CD4-positive, alpha-beta T cell (primary cell): Measurements from ENCODE around the gene DRG1. TPM values are rescaled to one million over a fixed set of nuclear protein-coding genes. Genes with fewer than 3 reads are reported as not detected.
"Not testable (repeated sequence)": the region's sequence is repeated elsewhere in the genome, so short reads cannot be mapped to it uniquely, and the experiment has no call there.

Experiments
- ATAC-seq: fragments of 200-7000 bp; cut with Tn5 transposase; one replicate; pipeline ENCODE4 v1.10.0; 2022; ENCODE audit warnings: mild to moderate bottlenecking; ENCODE audit not compliant: poor library complexity
- CTCF ChIA-PET: fragments of 350-600 bp; sonication (Branson Sonifier 250); formaldehyde crosslinking; loops from one replicate; lab custom pipeline; 2021; ENCODE audit warnings: antibody characterized with exemption, inconsistent platforms; lab: Charles Lee
- POLR2A ChIA-PET: fragments of 350-600 bp; sonication (Branson Sonifier 250); formaldehyde crosslinking; loops from one replicate; lab custom pipeline; 2021; ENCODE audit warnings: antibody characterized with exemption, inconsistent platforms; lab: Charles Lee
- DNase-seq, 14 experiments: peaks; one replicate each; pipeline ENCODE4 v3.0.0-alpha.2; 2013 to 2020; ENCODE audit warnings: mixed read lengths in 2 of 14
- H3K27ac ChIP-seq, 2 donors: one replicate each; pipeline versions ENCODE4 v1.5.1 to v1.7.0; 2013; ENCODE audit warnings: low read length in 2 of 2, low read depth in 1 of 2, mild to moderate bottlenecking in 1 of 2
- H3K27me3 ChIP-seq, 2 experiments: 1 replicate in 1 of 2; 2 replicates in 1 of 2; pipeline versions ENCODE4 v1.6.1 to v1.7.0; 2013; ENCODE audit warnings: low read length in 2 of 2, control low read depth in 1 of 2, mild to moderate bottlenecking in 1 of 2, moderate library complexity in 1 of 2; ENCODE audit not compliant: insufficient read depth in 2 of 2, control insufficient read depth in 1 of 2
- H3K36me3 ChIP-seq: one replicate; pipeline ENCODE4 v1.6.1; 2013; ENCODE audit warnings: low read length, control low read depth; ENCODE audit not compliant: insufficient read depth
- H3K4me1 ChIP-seq: one replicate; pipeline ENCODE4 v1.6.1; 2013; ENCODE audit warnings: low read length, control low read depth; ENCODE audit not compliant: insufficient read depth
- H3K4me3 ChIP-seq: one replicate; pipeline ENCODE4 v1.5.1; 2013; ENCODE audit warnings: mild to moderate bottlenecking, low read length, moderate library complexity
- H3K9me3 ChIP-seq, 2 experiments: 1 replicate in 1 of 2; 2 replicates in 1 of 2; pipeline versions ENCODE4 v1.6.1 to v1.7.0; 2013; ENCODE audit warnings: low read length in 2 of 2, mild to moderate bottlenecking in 2 of 2, control low read depth in 1 of 2, moderate library complexity in 1 of 2; ENCODE audit not compliant: control insufficient read depth in 1 of 2, insufficient read depth in 1 of 2
- H3K27ac Mint-ChIP-seq: one replicate; pipeline ENCODE4 v1.8.0; 2020; ENCODE audit warnings: mixed read lengths
- H3K27me3 Mint-ChIP-seq: one replicate; pipeline ENCODE4 v1.8.0; 2021; ENCODE audit warnings: mixed read lengths
- H3K36me3 Mint-ChIP-seq: one replicate; pipeline ENCODE4 v1.8.0; 2021; ENCODE audit warnings: low read depth, mixed read lengths
- H3K4me1 Mint-ChIP-seq: one replicate; pipeline ENCODE4 v1.8.0; 2021; ENCODE audit warnings: low read depth, mixed read lengths
- H3K4me3 Mint-ChIP-seq: one replicate; pipeline ENCODE4 v1.8.0; 2020; ENCODE audit warnings: mild to moderate bottlenecking, mixed read lengths
- H3K9me3 Mint-ChIP-seq: one replicate; pipeline ENCODE4 v1.8.0; 2020; ENCODE audit warnings: mixed read lengths
- intact Hi-C, 2 experiments: fragments of 100-400 bp; cut with DNase I in 1 of 2; cut with micrococcal nuclease in 1 of 2; formaldehyde crosslinking; loops; one replicate each; pipeline versions ENCODE4 v1.15.1 to v1.9.0; 2023 to 2025; cut with DNase I, micrococcal nuclease
- total RNA-seq, 174 experiments: library from RNA in 2 of 174; stranded (reverse) in 2 of 174; gene quantifications; one replicate each; pipeline ENCODE4 v1.2.3 and lab custom pipeline; 2021 to 2026
- TF ChIP-seq, protein P1 (sequence below): fragments of 200-600 bp; IDR thresholded peaks from one replicate; pipeline ENCODE4 v1.8.0; 2022; ENCODE audit warnings: antibody characterized with exemption, mild to moderate bottlenecking

Gene DRG1
- total RNA-seq, 2 experiments from 2014 or later, result 57.3 to 72.8 TPM

DNA sequence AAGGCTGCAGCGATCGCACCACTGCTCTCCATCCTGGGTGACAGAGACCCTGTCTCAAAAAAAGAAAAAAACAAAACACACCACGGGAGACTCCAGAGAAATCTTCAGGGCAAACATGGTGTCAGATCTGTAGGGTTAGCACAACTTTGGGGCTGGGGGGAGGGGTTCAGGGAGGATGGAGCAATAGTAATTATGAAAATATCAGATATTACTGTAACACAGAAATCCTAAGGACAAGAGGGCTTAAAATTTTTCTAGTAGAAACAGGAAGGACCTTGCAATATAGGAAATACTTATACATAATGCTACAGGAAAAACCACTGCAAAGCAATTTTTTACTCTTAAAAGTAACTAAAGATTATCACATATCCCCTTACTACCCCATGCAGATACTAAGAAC, 76.4 kb downstream of the DRG1 start:
- H3K27ac Mint-ChIP-seq, result no peak overlapping the region

DNA sequence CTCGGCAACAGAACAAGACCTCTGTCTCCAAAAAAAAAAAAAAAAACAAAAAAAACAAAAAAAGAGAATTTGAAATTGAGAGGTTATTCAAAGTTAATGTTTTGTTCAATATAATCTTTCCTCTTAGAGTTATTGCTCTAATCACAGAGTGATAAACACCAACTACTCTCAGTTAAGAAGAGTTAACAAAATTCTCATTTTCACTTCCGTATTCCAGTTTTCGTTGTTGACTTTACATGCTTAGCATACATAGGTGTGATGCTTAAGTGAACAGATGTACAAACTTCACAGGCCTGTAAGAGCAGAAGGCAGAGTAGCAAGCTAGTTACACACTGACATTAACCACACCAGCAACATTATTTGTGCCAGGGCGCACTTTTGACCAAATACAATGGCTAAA, 77.9 kb downstream of the DRG1 start:
- Mint-ChIP-seq H3K4me3 (no peak overlapping the region), H3K27ac (no peak overlapping the region), H3K9me3 (no peaks in the 10 kb centered on the region), H3K36me3 (peaks cover 72% of the 10 kb centered on the region), H3K27me3 (no peaks in the 10 kb centered on the region), H3K4me1 (peaks cover 30% of the 10 kb centered on the region)
- ChIA-PET POLR2A (interaction anchor here (0.7 to 1.5 kb wide), 2 partner anchors 12 to 157 kb away, joined by 5 to 7 read pairs; partner anchors contain the start of gene EIF4ENIF1), CTCF (no interaction called here)
- Histone ChIP-seq H3K27ac (no peak overlapping the region), H3K4me1 (no peaks in the 10 kb centered on the region), H3K9me3 (no peaks in the 10 kb centered on the region), H3K36me3 (peaks cover 37% of the 10 kb centered on the region), H3K4me3 (no peak overlapping the region), H3K27me3 (no peaks in the 10 kb centered on the region)
- ATAC-seq (no peak), DNase-seq (no peak)
- intact Hi-C loops, result no loop called here
- TF ChIP-seq, protein P1, sequence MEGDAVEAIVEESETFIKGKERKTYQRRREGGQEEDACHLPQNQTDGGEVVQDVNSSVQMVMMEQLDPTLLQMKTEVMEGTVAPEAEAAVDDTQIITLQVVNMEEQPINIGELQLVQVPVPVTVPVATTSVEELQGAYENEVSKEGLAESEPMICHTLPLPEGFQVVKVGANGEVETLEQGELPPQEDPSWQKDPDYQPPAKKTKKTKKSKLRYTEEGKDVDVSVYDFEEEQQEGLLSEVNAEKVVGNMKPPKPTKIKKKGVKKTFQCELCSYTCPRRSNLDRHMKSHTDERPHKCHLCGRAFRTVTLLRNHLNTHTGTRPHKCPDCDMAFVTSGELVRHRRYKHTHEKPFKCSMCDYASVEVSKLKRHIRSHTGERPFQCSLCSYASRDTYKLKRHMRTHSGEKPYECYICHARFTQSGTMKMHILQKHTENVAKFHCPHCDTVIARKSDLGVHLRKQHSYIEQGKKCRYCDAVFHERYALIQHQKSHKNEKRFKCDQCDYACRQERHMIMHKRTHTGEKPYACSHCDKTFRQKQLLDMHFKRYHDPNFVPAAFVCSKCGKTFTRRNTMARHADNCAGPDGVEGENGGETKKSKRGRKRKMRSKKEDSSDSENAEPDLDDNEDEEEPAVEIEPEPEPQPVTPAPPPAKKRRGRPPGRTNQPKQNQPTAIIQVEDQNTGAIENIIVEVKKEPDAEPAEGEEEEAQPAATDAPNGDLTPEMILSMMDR, result no peak

More for the DNA sequence above, 76.4 kb downstream of the DRG1 start:
- Histone ChIP-seq H3K36me3 (peaks cover 30% of the 10 kb centered on the region), H3K27ac (no peak overlapping the region), H3K4me3 (no peak overlapping the region), H3K9me3 (no peaks in the 10 kb centered on the region), H3K4me1 (no peaks in the 10 kb centered on the region), H3K27me3 (no peaks in the 10 kb centered on the region)
- H3K36me3 Mint-ChIP-seq, result peaks cover 69% of the 10 kb centered on the region
- TF ChIP-seq, protein P1, result no peak
- intact Hi-C loops, result no loop called here
- DNase-seq (no peak), ATAC-seq (no peak)
- ChIA-PET POLR2A (no interaction called here), CTCF (no interaction called here)
- no peaks in the 10 kb centered on the region for H3K9me3 Mint-ChIP-seq
- peaks cover 30% of the 10 kb centered on the region for H3K4me1 Mint-ChIP-seq
- no peaks in the 10 kb centered on the region for H3K27me3 Mint-ChIP-seq
- H3K4me3 Mint-ChIP-seq, result no peak overlapping the region

DNA sequence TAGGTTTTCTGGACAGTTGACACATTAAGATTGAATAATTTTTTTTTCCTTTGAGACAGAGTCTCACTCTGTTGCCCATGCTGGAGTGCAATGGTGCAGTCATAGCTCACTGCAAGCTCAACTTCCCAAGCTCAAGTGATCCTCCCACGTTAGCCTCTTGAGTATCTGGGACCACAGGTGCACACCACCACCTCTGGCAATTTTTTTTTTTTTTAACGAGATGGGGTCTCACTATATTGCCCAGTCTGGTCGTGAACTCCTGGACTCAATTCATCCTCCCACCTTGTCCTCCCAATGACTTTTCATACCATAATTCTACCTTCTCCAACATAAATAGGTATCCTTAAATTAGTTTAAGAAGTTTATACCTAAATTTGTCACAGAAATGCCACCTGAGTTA, 81.7 kb downstream of the DRG1 start:
- no peak overlapping the region for H3K27ac ChIP-seq
- ATAC-seq (no peak), DNase-seq (no peak)
- H3K36me3 ChIP-seq, result peaks cover 42% of the 10 kb centered on the region
- Mint-ChIP-seq H3K36me3 (peaks cover 81% of the 10 kb centered on the region), H3K27ac (no peak overlapping the region), H3K4me1 (peaks cover 33% of the 10 kb centered on the region), H3K27me3 (no peaks in the 10 kb centered on the region), H3K4me3 (no peak overlapping the region), H3K9me3 (no peaks in the 10 kb centered on the region)
- intact Hi-C loops, result loop anchor here in 1 of 2 experiments (1.0 to 10.0 kb wide), 2 partner anchors 19 to 886 kb away; partner anchors contain the start of gene PES1
- POLR2A ChIA-PET, result interaction anchor here (0.6 kb wide), 1 partner anchor 13 kb away, joined by 3 read pairs; no protein-coding TSS in a partner anchor
- H3K9me3 ChIP-seq, result no peaks in the 10 kb centered on the region
- H3K4me3 ChIP-seq, result no peak overlapping the region
- no peaks in the 10 kb centered on the region for H3K4me1 ChIP-seq
- TF ChIP-seq, protein P1, result no peak
- H3K27me3 ChIP-seq, result no peaks in the 10 kb centered on the region
- CTCF ChIA-PET, result no interaction called here

DNA sequence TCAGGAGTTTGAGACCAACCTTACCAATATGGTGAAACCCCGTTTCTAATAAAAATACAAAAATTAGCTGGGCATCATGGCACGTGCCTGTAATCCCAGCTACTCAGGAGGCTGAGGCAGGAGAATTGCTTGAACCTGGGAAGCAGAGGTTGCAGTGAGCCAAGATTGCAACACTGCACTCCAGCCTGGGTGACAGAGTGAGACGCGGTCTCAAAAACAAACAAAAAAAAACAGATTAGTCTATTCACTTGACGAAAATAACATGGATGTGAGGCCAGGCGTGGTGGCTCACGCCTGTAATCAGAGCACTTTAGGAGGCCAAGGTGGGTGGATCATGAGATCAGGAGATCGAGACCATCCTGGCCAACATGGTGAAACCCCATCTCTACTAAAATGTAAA, 83.1 kb downstream of the DRG1 start:
- H3K36me3 Mint-ChIP-seq, result peaks cover 78% of the 10 kb centered on the region
- intact Hi-C loops, result loop anchor here in 1 of 2 experiments (10.0 kb wide), 1 partner anchor 888 kb away; the partner anchor contains the start of gene PES1
- CTCF ChIA-PET, POLR2A ChIA-PET, H3K9me3 ChIP-seq, H3K9me3 Mint-ChIP-seq, H3K4me3 Mint-ChIP-seq, DNase-seq, H3K27ac Mint-ChIP-seq, H3K4me1 ChIP-seq, H3K27me3 ChIP-seq, H3K4me3 ChIP-seq, H3K27me3 Mint-ChIP-seq, H3K27ac ChIP-seq, ATAC-seq: not testable (repeated sequence)
- H3K4me1 Mint-ChIP-seq, result peaks cover 33% of the 10 kb centered on the region
- peaks cover 42% of the 10 kb centered on the region for H3K36me3 ChIP-seq
